ENCODE data around the gene MFAP3L. TPM values are rescaled to one million over a fixed set of nuclear protein-coding genes. Genes with fewer than 3 reads are reported as not detected.

The MFAP3L gene
- total and polyA plus RNA-seq, 2 donors (not counting 3 experiments of a cell fraction or from before 2014, with no cell fraction given), result 0.22 to 0.23 TPM

DNA sequence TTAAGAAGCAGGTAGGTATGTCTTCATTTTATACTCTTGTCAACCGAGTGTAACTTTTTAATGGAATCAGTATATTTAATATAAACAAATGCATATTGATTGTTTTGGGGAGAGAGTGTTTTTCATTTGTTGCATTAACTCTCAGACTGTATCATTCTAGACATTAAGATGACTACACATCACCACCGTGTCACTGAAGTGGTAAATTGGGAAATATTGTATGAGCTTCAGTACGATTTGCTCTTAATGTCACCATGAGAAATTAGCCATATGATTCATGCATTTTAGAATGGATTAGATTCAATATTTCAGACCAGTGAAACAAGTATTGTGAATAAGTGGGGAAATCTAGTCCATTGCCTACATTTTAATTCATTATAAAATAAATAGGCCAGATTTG lies 9.7 kb upstream of the MFAP3L start:
- TF ChIP-seq JUN (IDR thresholded peaks at IDR 0.05; ENCODE audit: borderline replicate concordance, insufficient read depth, insufficient read length, low read depth) (no peak), POLR2AphosphoS5 (IDR thresholded peaks at IDR 0.05; ENCODE audit: insufficient read depth, low read depth, low read length) (no peak), GATA2 (IDR thresholded peaks at IDR 0.05; ENCODE audit: insufficient read depth, insufficient read length, low read depth, low read length) (no peak), FOS (IDR thresholded peaks at IDR 0.05; ENCODE audit: borderline replicate concordance, insufficient read depth, low read length) (no peak), EZH2 (IDR thresholded peaks at IDR 0.05; ENCODE audit: borderline replicate concordance, low read depth, low read length, severe bottlenecking) (no peak), MYC (IDR thresholded peaks at IDR 0.05; ENCODE audit: low read depth, low read length) (no peak), POLR2A (IDR thresholded peaks at IDR 0.05; ENCODE audit: low read depth, low read length) (no peak)
- TF ChIP-seq, protein P1, sequence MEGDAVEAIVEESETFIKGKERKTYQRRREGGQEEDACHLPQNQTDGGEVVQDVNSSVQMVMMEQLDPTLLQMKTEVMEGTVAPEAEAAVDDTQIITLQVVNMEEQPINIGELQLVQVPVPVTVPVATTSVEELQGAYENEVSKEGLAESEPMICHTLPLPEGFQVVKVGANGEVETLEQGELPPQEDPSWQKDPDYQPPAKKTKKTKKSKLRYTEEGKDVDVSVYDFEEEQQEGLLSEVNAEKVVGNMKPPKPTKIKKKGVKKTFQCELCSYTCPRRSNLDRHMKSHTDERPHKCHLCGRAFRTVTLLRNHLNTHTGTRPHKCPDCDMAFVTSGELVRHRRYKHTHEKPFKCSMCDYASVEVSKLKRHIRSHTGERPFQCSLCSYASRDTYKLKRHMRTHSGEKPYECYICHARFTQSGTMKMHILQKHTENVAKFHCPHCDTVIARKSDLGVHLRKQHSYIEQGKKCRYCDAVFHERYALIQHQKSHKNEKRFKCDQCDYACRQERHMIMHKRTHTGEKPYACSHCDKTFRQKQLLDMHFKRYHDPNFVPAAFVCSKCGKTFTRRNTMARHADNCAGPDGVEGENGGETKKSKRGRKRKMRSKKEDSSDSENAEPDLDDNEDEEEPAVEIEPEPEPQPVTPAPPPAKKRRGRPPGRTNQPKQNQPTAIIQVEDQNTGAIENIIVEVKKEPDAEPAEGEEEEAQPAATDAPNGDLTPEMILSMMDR (IDR thresholded peaks at IDR 0.05; ENCODE audit: extremely low read depth in 1 of 2, insufficient read depth in 1 of 2, low read depth in 1 of 2, low read length in 2 of 2), result no peak
- TF ChIP-seq, protein P2, sequence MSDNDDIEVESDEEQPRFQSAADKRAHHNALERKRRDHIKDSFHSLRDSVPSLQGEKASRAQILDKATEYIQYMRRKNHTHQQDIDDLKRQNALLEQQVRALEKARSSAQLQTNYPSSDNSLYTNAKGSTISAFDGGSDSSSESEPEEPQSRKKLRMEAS (IDR thresholded peaks at IDR 0.05; ENCODE audit: insufficient read depth, insufficient read length), result no peak
- Histone ChIP-seq H3K27me3 (ENCODE audit: control insufficient read depth in 2 of 2, insufficient read depth in 2 of 2, low read length in 2 of 2) (peaks cover 6 to 8% of the 10 kb centered on the region in 2 experiments), H2AFZ (ENCODE audit: low read depth, low read length) (no peak overlapping the region), H3K79me2 (ENCODE audit: control insufficient read depth, insufficient read depth, low read length) (no peaks in the 10 kb centered on the region), H3K9me3 (replicated peaks; ENCODE audit: control insufficient read depth, insufficient read depth, low read length) (no peaks in the 10 kb centered on the region), H3K36me3 (ENCODE audit: control insufficient read depth in 2 of 2, extremely low read depth in 1 of 2, insufficient read depth in 2 of 2, low read length in 2 of 2) (no peaks in the 10 kb centered on the region), H3K9ac (replicated peaks; ENCODE audit: extremely low read depth, insufficient read depth, low read length) (no peak overlapping the region), H3K4me2 (ENCODE audit: insufficient read depth, low read length) (no peak overlapping the region), H3K9me1 (replicated peaks; ENCODE audit: control insufficient read depth, extremely low read depth, insufficient read depth, low read length) (no peaks in the 10 kb centered on the region), H3K4me1 (ENCODE audit: control insufficient read depth, extremely low read depth, insufficient read depth, low read length) (no peaks in the 10 kb centered on the region), H3K4me3 (replicated peaks in 1 of 3; ENCODE audit: insufficient read depth in 1 of 3, low read depth in 1 of 3, low read length in 3 of 3) (no peak overlapping the region), H3K27ac (ENCODE audit: insufficient read depth, low read depth, low read length) (no peak overlapping the region), H4K20me1 (replicated peaks; ENCODE audit: control insufficient read depth, extremely low read depth, insufficient read depth, low read length) (no peaks in the 10 kb centered on the region)
- ChIA-PET CTCF (no interaction called here), POLR2A (no interaction called here)
- intact Hi-C loops (cut with micrococcal nuclease), result no loop called here
- DNase-seq (ENCODE audit: low read depth, low spot score) (no peak), FAIRE-seq (no peak)
- no TSS peak for BruUV-seq (replicated peaks)
- dilution Hi-C loops (cut with MboI; ENCODE audit: extremely low pct_ligation_motif_present, low sequenced_read_pairs), result no loop called here

Measured in endothelial cell of umbilical vein (primary cell).